NCI-H1092 (cell line): ENCODE measurements around the gene ASXL1.
A peak's percentile ranks its signal among the peaks of the same experiment; 100 is the strongest.
"Not testable (repeated sequence)": the region's sequence is repeated elsewhere in the genome, so short reads cannot be mapped to it uniquely, and the experiment has no call there.

Experiments used
- DNase-seq: peaks from one replicate; lab custom pipeline; 2025; lab: John Stamatoyannopoulos, UW

ASXL1 gene

GRCh38 chr20:32337937-32338661 is 20.0 kb upstream of the ASXL1 start:
- DNase-seq = no peak

GRCh38 chr20:32338665-32339064 is 19.5 kb upstream of the ASXL1 start:
- DNase-seq = no peak

GRCh38 chr20:32339116-32339515 is 19.0 kb upstream of the ASXL1 start:
- DNase-seq = no peak

GRCh38 chr20:32341053-32341452 is 17.1 kb upstream of the ASXL1 start:
- not testable (repeated sequence) for DNase-seq

- DNase-seq = no peak
These were observed 14.7 kb upstream of the ASXL1 start for GRCh38 chr20:32343439-32343838.

GRCh38 chr20:32344835-32345506 is 13.2 kb upstream of the ASXL1 start:
- DNase-seq = no peak

GRCh38 chr20:32348207-32348606 is 9.9 kb upstream of the ASXL1 start:
- no peak for DNase-seq

- DNase-seq = no peak
These were observed 7.7 kb upstream of the ASXL1 start for GRCh38 chr20:32350421-32350820.

GRCh38 chr20:32352121-32352720 is 5.9 kb upstream of the ASXL1 start:
- DNase-seq = no peak

GRCh38 chr20:32353848-32354496 is 4.2 kb upstream of the ASXL1 start:
- DNase-seq = no peak

GRCh38 chr20:32354592-32355416 is 3.3 kb upstream of the ASXL1 start:
- no peak for DNase-seq

GRCh38 chr20:32355417-32355841 is 2.7 kb upstream of the ASXL1 start:
- no peak for DNase-seq

- DNase-seq = not testable (repeated sequence)
These were observed 2.1 kb upstream of the ASXL1 start for GRCh38 chr20:32355907-32356621.

- DNase-seq = no peak
These were observed 1.3 kb upstream of the ASXL1 start for GRCh38 chr20:32356622-32357374.

- DNase-seq = no peak
These were observed 709 bp upstream of the ASXL1 start for GRCh38 chr20:32357375-32357868.

GRCh38 chr20:32358632-32358882 is 426 bp downstream of the ASXL1 start:
- no peak for DNase-seq

GRCh38 chr20:32358883-32359632 is 927 bp downstream of the ASXL1 start:
- peak; percentile 50 for DNase-seq

GRCh38 chr20:32359633-32360332 is 1.7 kb downstream of the ASXL1 start:
- DNase-seq = no peak

- no peak for DNase-seq
These were observed 2.2 kb downstream of the ASXL1 start for GRCh38 chr20:32360333-32360634.
